Endometrium (tissue), 2 donors: ENCODE results near the gene RAX2.
"Not testable (repeated sequence)": the region's sequence is repeated elsewhere in the genome, so short reads cannot be mapped to it uniquely, and the experiment has no call there.

Experiments
- FAIRE-seq: peaks from 2 replicates; lab custom pipeline; 2012; peaks lifted over from hg19 to GRCh38; lab: Jason Lieb, UNC
- donor health status: control.
- donor health status: control.

The RAX2 gene

GRCh38 chr19:3771906-3772455 lies at the start of gene RAX2:
RAX2 (minus strand) TSS chr19:3772228; CDS start chr19:3771742, 486 bp downstream.
- no peak for FAIRE-seq

GRCh38 chr19:3821156-3821555 lies 49.1 kb upstream of the RAX2 start:
- FAIRE-seq, result no peak

DNA sequence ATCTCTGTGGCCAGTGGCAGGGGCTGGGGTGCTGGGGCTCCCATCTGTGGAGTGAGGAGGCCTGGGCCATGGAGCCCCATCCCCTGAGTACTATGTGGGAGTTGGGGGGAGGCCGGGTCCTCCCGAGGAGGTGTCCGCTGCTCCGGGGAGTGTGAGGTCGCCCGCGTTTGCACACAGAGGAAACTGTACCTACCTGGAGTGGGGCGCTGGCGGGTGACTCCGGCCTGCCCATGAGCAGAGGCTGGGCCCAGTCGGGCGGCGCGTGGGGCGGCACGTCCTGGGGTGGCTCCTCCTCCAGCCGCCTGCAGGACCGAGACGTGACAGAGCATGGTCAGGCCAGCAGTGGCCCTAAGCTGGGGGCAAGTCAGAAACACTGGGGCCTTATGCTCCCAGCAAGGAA lies 48.0 kb upstream of the RAX2 start:
- no peak for FAIRE-seq

- FAIRE-seq, result no peak
These were observed 46.9 kb upstream of the RAX2 start for GRCh38 chr19:3818918-3819317.

DNA sequence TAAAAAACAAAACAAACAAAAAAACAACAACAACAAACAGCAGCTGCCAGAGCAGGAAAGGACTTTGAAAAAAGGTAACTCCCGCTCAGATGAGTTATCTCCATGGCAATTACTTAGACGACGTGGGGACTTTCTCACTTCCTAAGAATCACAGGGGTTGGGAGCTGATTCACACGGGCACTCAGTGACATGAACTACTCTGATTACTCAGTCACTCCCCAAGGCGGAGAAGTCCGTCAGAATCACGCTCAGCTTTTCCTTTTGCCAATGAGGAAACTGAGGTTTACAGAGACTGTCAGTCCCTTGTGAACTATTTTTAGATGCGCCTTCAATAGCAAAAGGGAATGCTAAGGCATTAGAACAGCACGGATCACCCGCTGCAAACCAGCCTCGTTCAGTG lies 46.4 kb upstream of the RAX2 start:
- no peak for FAIRE-seq

- FAIRE-seq, result no peak
These were observed 45.7 kb upstream of the RAX2 start for GRCh38 chr19:3817761-3818160.

DNA sequence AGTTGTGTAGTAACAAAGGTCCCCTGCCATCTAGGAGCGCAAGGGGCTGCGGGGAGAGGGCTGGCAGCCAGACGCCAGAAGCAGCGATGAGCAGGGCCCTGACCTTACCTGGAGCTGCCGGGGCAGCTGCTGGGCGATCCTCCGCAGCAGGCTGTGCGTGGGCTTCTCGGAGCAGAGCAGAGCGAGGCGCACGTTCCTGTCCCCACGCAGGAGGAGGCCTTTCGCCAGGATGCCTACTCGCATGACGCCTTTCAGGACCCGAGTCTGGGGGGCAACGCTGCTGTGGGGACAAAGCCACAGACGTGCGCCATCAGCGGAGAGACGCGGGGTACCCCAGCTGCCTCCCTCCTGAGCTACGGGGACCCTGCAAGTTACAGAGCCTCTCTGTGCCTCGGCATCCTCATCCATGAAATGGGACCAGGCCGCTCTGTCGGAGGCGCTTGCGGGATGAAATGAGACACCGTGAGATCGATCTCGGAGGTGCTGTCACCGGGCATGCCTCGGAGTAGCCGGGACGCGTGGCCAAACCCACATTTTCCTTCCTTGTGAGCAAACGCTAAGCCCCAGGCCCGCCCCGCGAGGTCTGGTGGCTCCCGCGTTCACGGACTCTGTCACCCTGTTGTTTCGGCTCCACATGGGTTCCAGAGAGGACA lies 44.7 kb upstream of the RAX2 start:
- FAIRE-seq, result no peak

- FAIRE-seq, result not testable (repeated sequence)
These were observed 44.1 kb upstream of the RAX2 start for GRCh38 chr19:3816148-3816547.

DNA sequence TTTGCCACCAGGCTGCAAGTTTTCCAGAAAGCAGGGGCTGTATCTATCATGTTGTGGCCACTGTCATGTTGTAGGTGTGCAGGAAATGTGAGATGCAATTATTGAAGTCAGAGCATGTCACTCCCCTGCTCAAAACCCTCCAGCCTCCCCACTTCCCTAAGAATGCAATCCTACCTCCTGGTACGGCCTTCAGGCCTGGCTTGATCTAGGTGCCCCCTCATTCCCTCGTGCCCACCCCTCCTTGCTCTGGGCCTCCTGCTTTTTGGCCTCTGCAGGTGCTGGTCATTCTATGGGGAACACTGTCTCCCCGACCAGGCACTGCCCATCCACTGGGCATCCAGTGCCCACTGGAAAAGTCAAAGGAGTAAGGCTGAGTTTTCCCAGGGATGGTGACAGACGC lies 42.6 kb upstream of the RAX2 start:
- no peak for FAIRE-seq

DNA sequence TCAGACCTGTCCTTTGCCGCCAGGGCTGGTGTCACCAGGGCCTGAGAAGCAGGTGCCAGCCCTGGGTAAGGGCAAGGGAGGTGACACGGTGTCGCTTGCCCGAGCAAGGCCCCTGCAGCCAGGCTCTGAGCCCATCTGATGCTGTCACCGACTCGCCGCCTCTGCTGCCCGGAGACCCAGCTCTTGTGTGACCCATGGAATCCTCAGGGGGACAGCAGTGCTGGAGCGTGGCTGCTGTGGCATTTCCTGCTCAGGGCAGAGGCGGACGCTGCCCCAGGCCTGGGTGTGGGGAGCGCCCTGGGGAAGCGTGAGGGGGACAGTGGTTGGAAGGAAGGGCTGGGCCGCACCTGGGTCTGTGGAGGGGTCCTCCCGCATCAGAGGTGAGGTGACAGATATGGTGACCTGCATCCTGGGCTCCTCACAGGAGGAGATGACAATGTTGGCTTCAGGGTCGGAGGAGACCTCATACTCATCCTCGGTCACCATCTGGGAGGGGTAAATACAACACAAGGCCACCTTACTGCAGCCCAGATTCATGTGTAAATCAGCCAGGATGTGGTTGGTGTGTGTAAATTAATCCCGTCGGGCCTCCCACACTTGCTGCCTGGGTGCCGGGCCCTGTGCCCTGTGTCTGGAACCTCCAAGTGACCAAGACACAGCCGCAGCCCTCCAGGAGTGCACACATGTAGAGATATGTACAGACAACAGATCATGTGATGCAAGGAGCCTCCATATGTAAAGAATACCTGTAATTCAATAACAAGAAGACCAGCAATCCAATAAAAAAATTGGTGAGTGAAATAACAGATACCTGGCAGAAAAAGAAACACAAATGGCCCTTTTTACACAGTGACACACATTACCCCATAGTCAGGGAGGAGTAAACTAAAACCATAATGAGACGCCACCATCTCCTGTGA lies 41.7 kb upstream of the RAX2 start:
- FAIRE-seq, result no peak

DNA sequence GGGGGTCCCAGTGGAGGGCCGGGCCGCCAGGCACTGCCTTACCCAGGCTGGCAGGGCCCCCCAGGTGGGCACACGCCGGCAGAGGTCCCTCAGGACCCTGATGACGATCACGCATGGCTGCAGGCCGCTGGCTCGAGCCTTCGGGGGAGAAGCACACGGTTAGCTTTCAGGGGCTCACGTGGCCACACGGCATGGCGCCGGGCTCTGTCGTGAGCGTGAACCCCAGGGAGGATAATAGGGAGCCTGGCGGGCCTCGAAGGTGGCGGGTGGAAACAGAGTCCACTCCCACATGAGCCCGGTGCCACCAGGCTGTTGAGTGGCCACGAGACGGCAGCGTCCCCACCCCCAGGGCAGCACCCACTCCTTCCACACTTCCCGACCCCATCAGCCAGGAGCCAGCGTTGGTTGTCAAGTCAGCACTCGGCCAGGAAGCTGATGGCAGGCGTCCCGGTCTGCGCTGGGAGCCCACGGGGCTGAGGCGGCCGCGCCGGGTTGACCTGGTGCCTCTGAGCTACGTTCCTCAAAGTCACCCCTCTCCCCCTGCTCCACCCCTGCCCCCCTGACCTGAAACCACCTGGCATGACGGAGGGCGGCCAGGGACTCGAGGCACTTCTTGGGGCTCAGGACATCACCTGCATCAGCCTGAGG lies 38.8 kb upstream of the RAX2 start:
- FAIRE-seq, result no peak

- FAIRE-seq, result no peak
These were observed 38.1 kb upstream of the RAX2 start for GRCh38 chr19:3809881-3810707.

DNA sequence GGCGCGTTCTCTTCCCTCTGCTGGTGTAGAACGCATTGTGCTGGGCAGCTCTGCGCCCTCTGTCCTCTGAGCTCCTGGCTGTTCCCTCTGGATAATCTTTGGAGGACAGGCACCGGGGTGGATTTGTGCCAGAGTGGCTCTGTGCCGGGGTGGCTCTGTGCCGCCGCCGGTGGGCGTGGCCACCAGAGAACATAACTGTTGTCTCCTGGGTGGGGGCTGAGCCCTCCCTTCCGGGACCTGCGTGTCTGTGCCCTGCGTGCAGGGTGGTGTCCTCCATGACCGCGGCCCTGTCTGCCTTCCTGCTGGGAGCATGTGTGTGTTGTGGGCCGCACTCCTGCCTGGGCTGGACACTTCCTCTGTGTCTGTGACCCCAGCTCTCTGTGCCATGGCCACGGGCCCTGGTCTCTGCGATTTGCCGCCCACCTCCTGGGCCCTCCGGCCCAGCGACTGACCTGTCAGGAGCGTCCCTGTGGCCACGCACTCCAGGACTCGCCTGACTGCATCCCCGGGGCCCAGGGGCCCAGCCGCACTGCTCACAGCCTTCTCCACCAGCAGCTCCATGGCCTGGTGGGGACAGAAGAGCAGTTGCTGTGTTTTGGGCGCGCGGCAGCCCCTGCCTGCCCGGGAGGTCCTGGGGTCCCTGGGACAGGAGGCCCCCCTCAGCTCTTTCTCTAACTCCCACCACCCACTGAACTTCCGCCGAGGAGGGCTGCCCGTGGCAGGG lies 36.6 kb upstream of the RAX2 start:
- no peak for FAIRE-seq

DNA sequence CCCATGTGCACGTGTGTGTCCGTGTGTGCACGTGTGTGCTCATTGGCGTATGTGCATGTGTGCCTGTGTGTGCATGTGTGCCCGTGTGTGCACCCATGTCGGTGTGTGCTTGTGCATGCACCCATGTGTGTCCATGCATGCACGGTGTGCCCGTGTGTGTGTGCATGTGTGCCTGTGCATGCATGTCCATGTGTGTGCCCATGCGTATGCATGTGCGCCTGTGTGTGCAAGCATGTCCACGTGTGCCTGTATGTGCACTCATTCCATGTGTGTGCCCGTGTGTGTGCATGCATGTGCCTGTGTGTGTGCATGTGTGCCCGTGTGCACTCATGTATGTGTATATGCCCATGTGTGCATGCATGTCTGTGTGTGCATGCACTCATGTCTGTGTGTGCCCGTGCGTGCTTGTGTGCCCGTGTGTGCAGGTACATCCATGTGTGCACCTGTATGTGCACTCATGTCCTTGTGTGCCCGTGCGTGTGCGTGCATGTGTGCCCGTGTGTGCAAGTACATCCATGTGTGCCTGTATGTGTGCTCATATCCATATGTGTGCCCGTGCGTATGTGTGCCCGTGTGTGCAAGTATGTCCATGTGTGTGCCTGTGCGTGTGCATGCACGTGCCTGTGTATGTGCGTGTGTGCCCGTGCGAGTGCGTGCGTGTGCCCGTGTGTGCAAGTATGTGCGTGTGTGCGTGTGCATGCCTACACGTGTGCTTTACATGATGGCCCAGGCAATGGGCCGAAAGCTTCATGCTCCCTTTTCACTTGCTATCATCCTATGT lies 35.7 kb upstream of the RAX2 start:
- FAIRE-seq, result no peak

DNA sequence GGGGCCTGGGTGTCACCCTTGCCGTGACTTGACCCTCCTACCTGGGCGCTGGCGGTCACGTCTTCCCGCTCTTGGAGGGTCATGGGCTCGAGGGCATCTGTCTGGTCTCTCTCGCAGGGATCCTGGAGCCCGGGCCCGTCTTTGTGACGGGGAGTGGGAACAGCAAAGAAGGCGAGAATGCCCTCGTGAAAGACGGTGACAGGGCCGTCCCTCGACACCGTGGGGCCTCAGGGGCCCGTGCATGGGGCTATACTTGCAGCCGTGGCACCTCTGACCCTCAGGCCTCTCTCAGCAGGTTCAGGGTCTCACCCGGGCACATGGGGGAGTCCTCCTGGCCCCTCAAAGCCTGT lies 35.1 kb upstream of the RAX2 start:
- no peak for FAIRE-seq

DNA sequence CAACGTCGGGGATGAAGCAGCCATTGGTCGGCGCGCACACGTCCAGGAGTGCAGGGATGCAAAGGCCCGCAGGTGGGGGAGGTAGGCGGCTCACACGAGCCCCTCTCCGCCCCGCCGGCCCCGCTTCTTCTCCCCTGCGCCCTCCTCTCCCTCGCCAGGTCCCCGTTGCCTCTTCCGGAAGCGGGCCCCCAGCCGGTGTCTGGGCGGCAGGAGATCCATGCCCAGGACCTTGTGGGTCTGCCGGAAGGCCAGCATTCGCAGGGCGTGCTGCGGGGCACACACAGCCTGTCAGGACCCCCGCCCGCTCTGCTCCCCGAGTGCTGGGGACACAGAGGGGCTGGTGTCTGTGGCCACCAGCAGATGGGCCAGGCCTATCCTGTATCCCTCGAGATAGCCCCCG lies 33.8 kb upstream of the RAX2 start:
- FAIRE-seq, result no peak

DNA sequence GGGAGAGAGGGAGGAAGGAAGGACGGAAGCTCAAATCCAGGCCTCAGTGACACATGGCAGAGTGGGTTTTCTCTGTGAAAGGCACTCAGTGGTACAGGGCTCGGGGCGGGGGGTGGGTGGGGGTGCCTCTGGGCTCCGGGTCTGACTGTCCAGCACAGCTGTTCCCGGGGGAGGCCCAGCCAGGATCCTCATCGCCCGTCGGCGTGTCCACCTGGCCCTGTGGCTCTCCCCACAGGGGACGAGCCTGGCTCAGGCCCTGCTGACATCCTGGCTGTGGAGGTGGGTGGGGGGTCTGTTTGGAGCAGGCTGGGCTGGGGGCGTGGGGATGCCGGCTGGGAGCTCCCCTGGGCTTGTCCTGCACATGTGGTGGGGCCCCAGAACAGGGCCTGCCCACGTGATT lies 32.4 kb upstream of the RAX2 start:
- FAIRE-seq, result no peak

- FAIRE-seq, result no peak
These were observed 32.0 kb upstream of the RAX2 start for GRCh38 chr19:3803986-3804385.

- no peak for FAIRE-seq
These were observed 31.3 kb upstream of the RAX2 start for GRCh38 chr19:3803114-3803888.
